ENCODE data around the gene SUMO4. TPM values are rescaled to one million over a fixed set of nuclear protein-coding genes. Genes with fewer than 3 reads are reported as not detected.
A peak's percentile ranks its signal among the peaks of the same experiment; 100 is the strongest.

Gene SUMO4
- total RNA-seq, 1 donor from 2014 or later, result 1.6 TPM

GRCh38 chr6:149419696-149420404, 19.8 kb downstream of the SUMO4 start:
- Mint-ChIP-seq H3K27ac (ENCODE audit: unreplicated experiment) (peak overlapping the region; percentile 15), H3K27me3 (ENCODE audit: low read depth, unreplicated experiment) (no peaks in the 10 kb centered on the region), H3K9me3 (ENCODE audit: unreplicated experiment) (no peaks in the 10 kb centered on the region), H3K4me1 (ENCODE audit: low read depth, unreplicated experiment) (peaks cover 8% of the 10 kb centered on the region), H3K4me3 (ENCODE audit: unreplicated experiment) (no peak overlapping the region), H3K36me3 (ENCODE audit: low read depth, unreplicated experiment) (peaks cover 2% of the 10 kb centered on the region)
- H3K4me3 ChIP-seq (ENCODE audit: insufficient read depth, low read depth, low read length), result no peak overlapping the region
- H3K4me2 ChIP-seq (ENCODE audit: low read length), result no peak overlapping the region
- no peak overlapping the region for H3K27ac ChIP-seq (ENCODE audit: low read depth, low read length)
- H3K9me3 ChIP-seq (ENCODE audit: insufficient read depth, low read depth, low read length), result no peaks in the 10 kb centered on the region
- TF ChIP-seq, protein P1, sequence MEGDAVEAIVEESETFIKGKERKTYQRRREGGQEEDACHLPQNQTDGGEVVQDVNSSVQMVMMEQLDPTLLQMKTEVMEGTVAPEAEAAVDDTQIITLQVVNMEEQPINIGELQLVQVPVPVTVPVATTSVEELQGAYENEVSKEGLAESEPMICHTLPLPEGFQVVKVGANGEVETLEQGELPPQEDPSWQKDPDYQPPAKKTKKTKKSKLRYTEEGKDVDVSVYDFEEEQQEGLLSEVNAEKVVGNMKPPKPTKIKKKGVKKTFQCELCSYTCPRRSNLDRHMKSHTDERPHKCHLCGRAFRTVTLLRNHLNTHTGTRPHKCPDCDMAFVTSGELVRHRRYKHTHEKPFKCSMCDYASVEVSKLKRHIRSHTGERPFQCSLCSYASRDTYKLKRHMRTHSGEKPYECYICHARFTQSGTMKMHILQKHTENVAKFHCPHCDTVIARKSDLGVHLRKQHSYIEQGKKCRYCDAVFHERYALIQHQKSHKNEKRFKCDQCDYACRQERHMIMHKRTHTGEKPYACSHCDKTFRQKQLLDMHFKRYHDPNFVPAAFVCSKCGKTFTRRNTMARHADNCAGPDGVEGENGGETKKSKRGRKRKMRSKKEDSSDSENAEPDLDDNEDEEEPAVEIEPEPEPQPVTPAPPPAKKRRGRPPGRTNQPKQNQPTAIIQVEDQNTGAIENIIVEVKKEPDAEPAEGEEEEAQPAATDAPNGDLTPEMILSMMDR (IDR thresholded peaks at IDR 0.05; ENCODE audit: insufficient read depth, low read depth, low read length), result no peak
- no peak for TF ChIP-seq EZH2 (IDR thresholded peaks at IDR 0.05; ENCODE audit: insufficient read depth, low read length)
- H3K9ac ChIP-seq (ENCODE audit: low read length), result no peak overlapping the region
- no peaks in the 10 kb centered on the region for H4K20me1 ChIP-seq (ENCODE audit: insufficient read depth, low read length)
- FAIRE-seq (no peak), DNase-seq (ENCODE audit: low read depth) (no peak)
- no peaks in the 10 kb centered on the region for H3K36me3 ChIP-seq (ENCODE audit: insufficient read depth, low read length)
- no peak overlapping the region for H2AFZ ChIP-seq (ENCODE audit: low read depth, low read length)
- H3K27me3 ChIP-seq (ENCODE audit: insufficient read depth, low read length), result no peaks in the 10 kb centered on the region
- H3K4me1 ChIP-seq (ENCODE audit: insufficient read depth, low read length), result peaks cover 5% of the 10 kb centered on the region
- no peaks in the 10 kb centered on the region for H3K79me2 ChIP-seq (ENCODE audit: insufficient read depth, low read length)

DNA sequence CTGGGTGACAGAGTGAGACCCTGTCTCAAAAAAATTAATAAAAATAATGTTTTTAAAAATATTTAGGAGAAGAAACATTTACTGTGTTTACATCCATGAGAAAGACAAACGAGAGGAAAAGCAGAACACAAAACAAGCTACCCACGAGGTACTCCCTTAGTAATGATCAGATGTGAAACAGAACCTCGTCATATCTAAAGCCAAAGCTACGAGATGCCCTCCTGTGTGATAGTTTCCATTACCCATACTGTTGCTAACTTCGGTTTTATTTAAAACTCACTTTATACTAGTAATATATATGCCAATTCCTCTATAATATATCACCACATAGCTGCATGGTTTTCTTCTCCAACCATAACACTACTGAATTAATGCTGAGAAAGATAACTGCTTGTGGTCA, 21.1 kb downstream of the SUMO4 start:
- Mint-ChIP-seq H3K27me3 (ENCODE audit: low read depth, unreplicated experiment) (no peaks in the 10 kb centered on the region), H3K9me3 (ENCODE audit: unreplicated experiment) (no peaks in the 10 kb centered on the region), H3K4me1 (ENCODE audit: low read depth, unreplicated experiment) (peaks cover 8% of the 10 kb centered on the region), H3K27ac (ENCODE audit: unreplicated experiment) (no peak overlapping the region), H3K4me3 (ENCODE audit: unreplicated experiment) (no peak overlapping the region), H3K36me3 (ENCODE audit: low read depth, unreplicated experiment) (no peaks in the 10 kb centered on the region)
- Histone ChIP-seq H2AFZ (ENCODE audit: low read depth, low read length) (no peak overlapping the region), H3K27me3 (ENCODE audit: insufficient read depth, low read length) (no peaks in the 10 kb centered on the region), H3K27ac (ENCODE audit: low read depth, low read length) (no peak overlapping the region), H3K4me3 (ENCODE audit: insufficient read depth, low read depth, low read length) (no peak overlapping the region), H3K79me2 (ENCODE audit: insufficient read depth, low read length) (no peaks in the 10 kb centered on the region), H3K36me3 (ENCODE audit: insufficient read depth, low read length) (no peaks in the 10 kb centered on the region), H3K9ac (ENCODE audit: low read length) (no peak overlapping the region), H3K4me1 (ENCODE audit: insufficient read depth, low read length) (peaks cover 5% of the 10 kb centered on the region), H3K9me3 (ENCODE audit: insufficient read depth, low read depth, low read length) (no peaks in the 10 kb centered on the region), H3K4me2 (ENCODE audit: low read length) (no peak overlapping the region), H4K20me1 (ENCODE audit: insufficient read depth, low read length) (no peaks in the 10 kb centered on the region)
- no peak for TF ChIP-seq EZH2 (IDR thresholded peaks at IDR 0.05; ENCODE audit: insufficient read depth, low read length)
- TF ChIP-seq, protein P1 (IDR thresholded peaks at IDR 0.05; ENCODE audit: insufficient read depth, low read depth, low read length), result no peak
- DNase-seq (ENCODE audit: low read depth), result no peak
- no peak for FAIRE-seq

- peaks cover 8% of the 10 kb centered on the region for H3K4me1 Mint-ChIP-seq (ENCODE audit: low read depth, unreplicated experiment)
- Histone ChIP-seq H3K4me1 (ENCODE audit: insufficient read depth, low read length) (peaks cover 5% of the 10 kb centered on the region), H3K9ac (ENCODE audit: low read length) (no peak overlapping the region), H3K79me2 (ENCODE audit: insufficient read depth, low read length) (no peaks in the 10 kb centered on the region), H3K27ac (ENCODE audit: low read depth, low read length) (no peak overlapping the region), H3K36me3 (ENCODE audit: insufficient read depth, low read length) (no peaks in the 10 kb centered on the region), H3K27me3 (ENCODE audit: insufficient read depth, low read length) (no peaks in the 10 kb centered on the region), H3K4me3 (ENCODE audit: insufficient read depth, low read depth, low read length) (no peak overlapping the region), H3K9me3 (ENCODE audit: insufficient read depth, low read depth, low read length) (no peaks in the 10 kb centered on the region), H2AFZ (ENCODE audit: low read depth, low read length) (no peak overlapping the region), H4K20me1 (ENCODE audit: insufficient read depth, low read length) (no peaks in the 10 kb centered on the region), H3K4me2 (ENCODE audit: low read length) (no peak overlapping the region)
- no peak overlapping the region for H3K27ac Mint-ChIP-seq (ENCODE audit: unreplicated experiment)
- DNase-seq (ENCODE audit: low read depth) (no peak), FAIRE-seq (no peak)
- no peak overlapping the region for H3K4me3 Mint-ChIP-seq (ENCODE audit: unreplicated experiment)
- no peak for TF ChIP-seq EZH2 (IDR thresholded peaks at IDR 0.05; ENCODE audit: insufficient read depth, low read length)
- TF ChIP-seq, protein P1 (IDR thresholded peaks at IDR 0.05; ENCODE audit: insufficient read depth, low read depth, low read length), result no peak
- no peaks in the 10 kb centered on the region for H3K9me3 Mint-ChIP-seq (ENCODE audit: unreplicated experiment)
- H3K36me3 Mint-ChIP-seq (ENCODE audit: low read depth, unreplicated experiment), result peaks cover 5% of the 10 kb centered on the region
- peaks cover 5% of the 10 kb centered on the region for H3K27me3 Mint-ChIP-seq (ENCODE audit: low read depth, unreplicated experiment)
Observed at GRCh38 chr6:149422581-149422980, 22.5 kb downstream of the SUMO4 start.

Data from astrocyte (in vitro differentiated cells and primary cell).